ENCODE measurements around the gene TM6SF1. TPM values are rescaled to one million over a fixed set of nuclear protein-coding genes. Genes with fewer than 3 reads are reported as not detected.

TM6SF1 gene
- total RNA-seq, 1 experiment from 2014 or later: not detected

DNA sequence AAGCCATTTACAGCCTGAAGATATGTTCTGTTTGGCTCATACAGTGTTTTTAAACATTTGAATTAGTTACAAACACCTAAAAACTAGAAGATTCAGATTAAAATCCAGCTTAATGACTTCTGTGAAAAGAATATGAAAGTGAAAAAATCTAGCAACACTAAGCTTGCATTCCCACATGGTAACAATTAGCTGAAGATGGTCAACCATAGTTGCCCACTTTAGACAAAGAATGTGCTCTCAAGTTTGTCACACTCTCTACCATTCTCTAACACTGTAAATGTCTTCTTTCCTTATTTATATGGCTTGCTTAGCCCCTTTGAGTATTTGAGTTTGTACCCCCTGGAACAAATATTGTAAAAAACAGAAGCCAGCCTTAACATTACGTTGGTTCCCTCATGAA is 67.4 kb downstream of the TM6SF1 start:
- DNase-seq: no peak
- no peaks in the 10 kb centered on the region for H3K4me1 ChIP-seq (ENCODE audit: insufficient read depth, low read length)
- H4K20me1 ChIP-seq (ENCODE audit: low read length): no peaks in the 10 kb centered on the region
- H3K4me3 ChIP-seq (ENCODE audit: low read length): no peak overlapping the region
- ChIA-PET CTCF (no interaction called here), POLR2A (ENCODE audit: unreplicated experiment) (no interaction called here)
- no peaks in the 10 kb centered on the region for H3K9me3 ChIP-seq (ENCODE audit: low read length)
- intact Hi-C loops (cut with micrococcal nuclease): no loop called here
- peaks cover 12% of the 10 kb centered on the region; the same call in 1 of the 2 replicates for H3K79me2 ChIP-seq (ENCODE audit: low read length)
- no peak overlapping the region for H2AFZ ChIP-seq (ENCODE audit: low read length)
- no peak overlapping the region for H3K27ac ChIP-seq (ENCODE audit: low read length)
- no peak overlapping the region for H3K9ac ChIP-seq (ENCODE audit: low read length)
- no peak for TF ChIP-seq EZH2 (IDR thresholded peaks at IDR 0.05; ENCODE audit: low read length, unreplicated experiment)
- TF ChIP-seq, protein P1, sequence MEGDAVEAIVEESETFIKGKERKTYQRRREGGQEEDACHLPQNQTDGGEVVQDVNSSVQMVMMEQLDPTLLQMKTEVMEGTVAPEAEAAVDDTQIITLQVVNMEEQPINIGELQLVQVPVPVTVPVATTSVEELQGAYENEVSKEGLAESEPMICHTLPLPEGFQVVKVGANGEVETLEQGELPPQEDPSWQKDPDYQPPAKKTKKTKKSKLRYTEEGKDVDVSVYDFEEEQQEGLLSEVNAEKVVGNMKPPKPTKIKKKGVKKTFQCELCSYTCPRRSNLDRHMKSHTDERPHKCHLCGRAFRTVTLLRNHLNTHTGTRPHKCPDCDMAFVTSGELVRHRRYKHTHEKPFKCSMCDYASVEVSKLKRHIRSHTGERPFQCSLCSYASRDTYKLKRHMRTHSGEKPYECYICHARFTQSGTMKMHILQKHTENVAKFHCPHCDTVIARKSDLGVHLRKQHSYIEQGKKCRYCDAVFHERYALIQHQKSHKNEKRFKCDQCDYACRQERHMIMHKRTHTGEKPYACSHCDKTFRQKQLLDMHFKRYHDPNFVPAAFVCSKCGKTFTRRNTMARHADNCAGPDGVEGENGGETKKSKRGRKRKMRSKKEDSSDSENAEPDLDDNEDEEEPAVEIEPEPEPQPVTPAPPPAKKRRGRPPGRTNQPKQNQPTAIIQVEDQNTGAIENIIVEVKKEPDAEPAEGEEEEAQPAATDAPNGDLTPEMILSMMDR (conservative IDR thresholded peaks at IDR 0.05; ENCODE audit: low read depth, low read length): no peak
- H3K27me3 ChIP-seq (ENCODE audit: low read length): no peaks in the 10 kb centered on the region
- no peaks in the 10 kb centered on the region for H3K36me3 ChIP-seq (ENCODE audit: low read depth, low read length)
- H3K9me2 ChIP-seq (replicated peaks; ENCODE audit: low read length): no peaks in the 10 kb centered on the region
- no peak for ATAC-seq
- H3F3A ChIP-seq (ENCODE audit: low read length, unreplicated experiment): no peaks in the 10 kb centered on the region
- no TSS peak for BruUV-seq (replicated peaks)
- no peak overlapping the region for H3K4me2 ChIP-seq (ENCODE audit: low read length)

DNA sequence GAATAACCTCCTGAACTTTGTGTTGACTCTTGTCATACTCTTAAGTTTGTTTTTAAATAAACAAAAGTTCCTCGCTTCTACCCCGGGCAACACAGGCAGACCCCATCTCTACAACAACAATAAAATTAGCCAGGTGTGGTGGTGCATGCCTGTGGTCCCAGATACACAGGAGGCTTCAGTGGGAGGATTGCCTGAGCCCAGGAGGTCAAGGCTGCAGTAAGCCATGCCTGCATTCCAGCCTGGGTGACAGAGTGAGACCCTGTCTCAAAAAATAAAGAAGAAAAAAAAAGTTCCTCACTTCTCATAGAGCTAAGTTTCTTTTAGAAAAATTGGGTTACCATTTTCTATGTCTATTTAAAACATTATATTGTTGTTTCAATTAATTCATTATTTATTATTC is 70.9 kb downstream of the TM6SF1 start:
- no peak overlapping the region for H2AFZ ChIP-seq (ENCODE audit: low read length)
- H3K4me1 ChIP-seq (ENCODE audit: insufficient read depth, low read length): no peaks in the 10 kb centered on the region
- H3K36me3 ChIP-seq (ENCODE audit: low read depth, low read length): no peaks in the 10 kb centered on the region
- ATAC-seq: no peak
- DNase-seq: no peak
- H3K4me3 ChIP-seq (ENCODE audit: low read length): no peak overlapping the region
- no peaks in the 10 kb centered on the region for H4K20me1 ChIP-seq (ENCODE audit: low read length)
- POLR2A ChIA-PET (ENCODE audit: unreplicated experiment): no interaction called here
- intact Hi-C loops (cut with micrococcal nuclease): no loop called here
- H3K9me2 ChIP-seq (replicated peaks; ENCODE audit: low read length): no peaks in the 10 kb centered on the region
- CTCF ChIA-PET: no interaction called here
- H3K9me3 ChIP-seq (ENCODE audit: low read length): no peaks in the 10 kb centered on the region
- no peaks in the 10 kb centered on the region for H3K27me3 ChIP-seq (ENCODE audit: low read length)
- TF ChIP-seq EZH2phosphoT487 (IDR thresholded peaks at IDR 0.05; ENCODE audit: borderline replicate concordance, low read length): no peak
- TF ChIP-seq, protein P1 (conservative IDR thresholded peaks at IDR 0.05; ENCODE audit: low read depth, low read length): no peak
- TF ChIP-seq EZH2 (IDR thresholded peaks at IDR 0.05; ENCODE audit: low read length, unreplicated experiment): no peak
- BruUV-seq (replicated peaks): no TSS peak
- no peak overlapping the region for H3K4me2 ChIP-seq (ENCODE audit: low read length)
- H3K27ac ChIP-seq (ENCODE audit: low read length): no peak overlapping the region
- H3K79me2 ChIP-seq (ENCODE audit: low read length): 0 out of 2 replicates have a peak, but pooled peaks cover 6% of the 10 kb centered on the region
- no peak overlapping the region for H3K9ac ChIP-seq (ENCODE audit: low read length)
- no peaks in the 10 kb centered on the region for H3F3A ChIP-seq (ENCODE audit: low read length, unreplicated experiment)

DNA sequence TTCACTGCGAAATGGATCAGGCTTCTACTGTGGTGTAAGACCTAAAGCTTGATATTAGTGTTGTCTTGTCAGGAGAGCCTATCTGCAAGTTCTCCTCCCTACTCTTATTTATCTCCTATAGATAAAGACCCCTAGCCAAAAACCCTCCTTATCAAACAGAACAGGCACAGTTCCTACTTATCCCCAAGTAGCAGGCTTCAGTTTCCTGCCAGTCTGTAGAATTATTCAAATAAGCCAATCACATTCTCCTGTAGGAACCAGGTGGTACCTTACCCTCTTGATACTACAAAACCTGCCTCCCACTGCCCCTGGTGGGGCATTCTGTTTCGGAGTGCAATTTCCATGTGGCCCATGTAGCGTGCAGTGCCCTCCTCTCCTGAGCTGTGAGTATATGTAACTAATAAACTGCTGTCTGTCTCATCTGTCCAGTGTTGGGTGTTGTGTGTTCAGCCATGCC is 71.5 kb downstream of the TM6SF1 start:
- H3K9me3 ChIP-seq (ENCODE audit: low read length): no peaks in the 10 kb centered on the region
- H3K4me2 ChIP-seq (ENCODE audit: low read length): no peak overlapping the region
- BruUV-seq (replicated peaks): no TSS peak
- ChIA-PET POLR2A (ENCODE audit: unreplicated experiment) (no interaction called here), CTCF (no interaction called here)
- TF ChIP-seq EZH2phosphoT487 (IDR thresholded peaks at IDR 0.05; ENCODE audit: borderline replicate concordance, low read length) (no peak), EZH2 (IDR thresholded peaks at IDR 0.05; ENCODE audit: low read length, unreplicated experiment) (no peak)
- ATAC-seq (no peak), DNase-seq (no peak)
- no peak overlapping the region for H3K27ac ChIP-seq (ENCODE audit: low read length)
- H3K9me2 ChIP-seq (replicated peaks; ENCODE audit: low read length): no peaks in the 10 kb centered on the region
- H3K27me3 ChIP-seq (ENCODE audit: low read length): no peaks in the 10 kb centered on the region
- intact Hi-C loops (cut with micrococcal nuclease): no loop called here
- H3K36me3 ChIP-seq (ENCODE audit: low read depth, low read length): no peaks in the 10 kb centered on the region
- no peaks in the 10 kb centered on the region for H3F3A ChIP-seq (ENCODE audit: low read length, unreplicated experiment)
- H4K20me1 ChIP-seq (ENCODE audit: low read length): no peaks in the 10 kb centered on the region
- no peak overlapping the region for H2AFZ ChIP-seq (ENCODE audit: low read length)
- H3K4me3 ChIP-seq (ENCODE audit: low read length): no peak overlapping the region
- H3K9ac ChIP-seq (ENCODE audit: low read length): no peak overlapping the region
- H3K4me1 ChIP-seq (ENCODE audit: insufficient read depth, low read length): no peaks in the 10 kb centered on the region
- 0 out of 2 replicates have a peak, but pooled peaks cover 6% of the 10 kb centered on the region for H3K79me2 ChIP-seq (ENCODE audit: low read length)

Measured in PC-3 (cell line).